Measurements from ENCODE around the gene GIPC3.

The GIPC3 gene, protein sequence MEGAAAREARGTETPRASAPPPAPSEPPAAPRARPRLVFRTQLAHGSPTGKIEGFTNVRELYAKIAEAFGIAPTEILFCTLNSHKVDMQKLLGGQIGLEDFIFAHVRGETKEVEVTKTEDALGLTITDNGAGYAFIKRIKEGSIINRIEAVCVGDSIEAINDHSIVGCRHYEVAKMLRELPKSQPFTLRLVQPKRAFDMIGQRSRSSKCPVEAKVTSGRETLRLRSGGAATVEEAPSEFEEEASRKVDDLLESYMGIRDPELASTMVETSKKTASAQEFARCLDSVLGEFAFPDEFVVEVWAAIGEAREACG

DNA sequence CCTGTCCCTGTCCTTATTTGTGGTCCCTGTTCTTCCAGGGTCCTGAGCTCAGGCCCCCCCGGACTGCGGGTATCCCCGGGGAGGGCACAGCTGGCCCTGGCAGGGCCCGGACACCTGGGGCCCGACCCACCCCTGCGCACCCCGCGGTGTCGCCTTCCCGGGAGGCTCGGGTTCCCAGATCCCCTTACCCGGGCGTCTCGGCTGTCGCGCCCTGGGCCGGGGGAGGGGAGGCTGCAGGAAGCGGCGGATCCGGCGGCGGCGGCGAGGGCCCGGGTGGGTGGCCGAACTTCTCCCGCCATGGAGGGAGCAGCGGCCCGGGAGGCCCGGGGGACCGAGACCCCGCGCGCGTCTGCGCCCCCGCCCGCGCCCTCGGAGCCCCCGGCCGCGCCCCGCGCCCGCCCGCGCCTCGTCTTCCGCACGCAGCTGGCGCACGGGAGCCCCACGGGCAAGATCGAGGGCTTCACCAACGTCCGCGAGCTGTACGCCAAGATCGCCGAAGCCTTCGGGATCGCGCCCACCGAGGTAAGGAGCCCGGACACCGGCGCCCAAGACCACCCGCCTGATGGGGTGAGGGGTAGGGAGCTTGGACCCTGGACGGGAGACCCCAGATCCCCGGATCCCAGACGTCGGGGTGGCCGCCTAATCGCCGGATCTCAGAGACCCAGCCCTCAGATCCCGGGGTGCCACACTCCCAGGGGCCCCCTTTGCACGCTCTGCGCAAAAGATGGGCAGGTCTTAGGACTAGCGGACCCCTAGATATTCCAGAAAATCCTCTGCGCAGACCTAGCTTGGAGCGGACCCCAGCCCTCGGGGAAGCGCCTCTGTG, at the start of gene GIPC3:
Gene GIPC3 (plus strand): TSS at position 178 of the 826 bp plus-strand sequence. CDS start 120 bp downstream, at position 298.
- H3K27ac ChIP-seq: no peak within 1 kb of the TSS
- TF ChIP-seq, protein P1, sequence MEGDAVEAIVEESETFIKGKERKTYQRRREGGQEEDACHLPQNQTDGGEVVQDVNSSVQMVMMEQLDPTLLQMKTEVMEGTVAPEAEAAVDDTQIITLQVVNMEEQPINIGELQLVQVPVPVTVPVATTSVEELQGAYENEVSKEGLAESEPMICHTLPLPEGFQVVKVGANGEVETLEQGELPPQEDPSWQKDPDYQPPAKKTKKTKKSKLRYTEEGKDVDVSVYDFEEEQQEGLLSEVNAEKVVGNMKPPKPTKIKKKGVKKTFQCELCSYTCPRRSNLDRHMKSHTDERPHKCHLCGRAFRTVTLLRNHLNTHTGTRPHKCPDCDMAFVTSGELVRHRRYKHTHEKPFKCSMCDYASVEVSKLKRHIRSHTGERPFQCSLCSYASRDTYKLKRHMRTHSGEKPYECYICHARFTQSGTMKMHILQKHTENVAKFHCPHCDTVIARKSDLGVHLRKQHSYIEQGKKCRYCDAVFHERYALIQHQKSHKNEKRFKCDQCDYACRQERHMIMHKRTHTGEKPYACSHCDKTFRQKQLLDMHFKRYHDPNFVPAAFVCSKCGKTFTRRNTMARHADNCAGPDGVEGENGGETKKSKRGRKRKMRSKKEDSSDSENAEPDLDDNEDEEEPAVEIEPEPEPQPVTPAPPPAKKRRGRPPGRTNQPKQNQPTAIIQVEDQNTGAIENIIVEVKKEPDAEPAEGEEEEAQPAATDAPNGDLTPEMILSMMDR (conservative IDR thresholded peaks at IDR 0.05): no peak

DNA sequence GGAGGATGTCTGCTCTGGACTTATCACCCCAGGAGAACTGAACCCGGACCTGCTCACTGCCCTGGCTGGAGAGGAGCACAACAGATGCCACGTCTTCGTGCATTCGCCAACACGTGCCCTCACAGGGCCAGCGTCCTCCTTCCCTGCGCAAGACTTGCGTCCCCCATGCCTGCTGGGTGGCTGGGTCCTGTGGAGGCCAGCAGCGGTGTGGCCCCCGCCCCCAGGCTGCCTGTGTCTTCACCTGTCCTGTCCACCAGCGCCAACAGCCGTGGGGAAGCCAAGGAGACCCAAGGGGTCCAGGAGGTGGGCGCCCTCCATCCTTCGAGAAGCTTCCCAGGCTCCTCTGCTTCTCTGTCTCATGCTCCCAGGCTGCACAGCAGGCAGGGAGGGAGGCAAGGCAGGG, 49.7 kb upstream of the GIPC3 start:
- TF ChIP-seq, protein P1 (conservative IDR thresholded peaks at IDR 0.05): no peak
- H3K27ac ChIP-seq: no peak overlapping the region

DNA sequence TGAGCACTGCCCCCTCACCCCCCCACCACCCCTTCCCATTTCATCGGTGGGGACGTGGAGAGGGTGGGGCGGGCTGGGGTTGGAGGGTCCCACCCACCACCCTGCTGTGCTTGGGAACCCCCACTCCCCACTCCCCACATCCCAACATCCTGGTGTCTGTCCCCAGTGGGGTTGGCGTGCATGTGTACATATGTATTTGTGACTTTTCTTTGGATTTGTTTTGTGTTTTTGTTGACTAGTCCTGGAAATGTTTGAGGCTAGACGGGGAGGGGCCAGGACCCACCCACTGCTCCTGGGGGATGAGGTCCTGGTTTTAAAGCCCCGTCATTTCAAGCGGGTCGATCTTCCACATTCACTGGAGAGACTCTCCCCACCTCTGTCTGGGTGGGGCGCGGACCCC, 49.3 kb upstream of the GIPC3 start:
- H3K27ac ChIP-seq: no peak overlapping the region
- TF ChIP-seq, protein P1 (conservative IDR thresholded peaks at IDR 0.05): no peak

DNA sequence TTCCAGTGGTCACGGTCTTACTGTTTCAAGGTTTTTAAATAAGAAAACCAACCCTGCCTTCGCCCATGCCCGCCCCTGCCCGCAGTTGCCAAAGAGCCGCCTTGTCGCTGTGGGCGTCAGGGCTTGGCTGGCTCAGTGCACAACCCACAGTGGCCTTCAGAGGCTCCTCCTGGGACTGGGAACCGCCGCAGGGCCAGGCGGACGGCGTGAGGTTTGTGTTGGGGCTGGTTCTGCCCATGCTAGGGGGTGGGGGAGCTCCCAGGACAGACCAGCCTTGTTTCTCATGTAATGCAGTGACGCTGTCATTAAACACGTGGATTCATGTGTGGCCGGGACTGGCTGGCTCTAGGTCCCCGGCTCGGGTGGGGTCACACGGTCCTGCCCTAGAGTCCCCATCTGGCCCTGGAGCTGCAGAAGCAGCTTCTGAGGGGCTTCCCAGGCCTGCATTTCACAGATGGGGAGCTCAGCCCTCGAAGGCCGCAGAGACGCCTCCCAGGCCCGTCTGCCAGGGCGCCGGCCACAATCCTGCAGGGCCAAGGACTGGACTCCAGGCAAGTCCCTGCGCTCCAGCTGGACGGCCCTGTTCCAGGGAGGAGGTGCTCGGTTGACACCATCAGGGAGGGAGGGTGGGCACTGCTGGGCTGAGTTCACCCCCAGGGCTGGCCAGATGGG, 48.7 kb upstream of the GIPC3 start:
- TF ChIP-seq, protein P1 (conservative IDR thresholded peaks at IDR 0.05): no peak

DNA sequence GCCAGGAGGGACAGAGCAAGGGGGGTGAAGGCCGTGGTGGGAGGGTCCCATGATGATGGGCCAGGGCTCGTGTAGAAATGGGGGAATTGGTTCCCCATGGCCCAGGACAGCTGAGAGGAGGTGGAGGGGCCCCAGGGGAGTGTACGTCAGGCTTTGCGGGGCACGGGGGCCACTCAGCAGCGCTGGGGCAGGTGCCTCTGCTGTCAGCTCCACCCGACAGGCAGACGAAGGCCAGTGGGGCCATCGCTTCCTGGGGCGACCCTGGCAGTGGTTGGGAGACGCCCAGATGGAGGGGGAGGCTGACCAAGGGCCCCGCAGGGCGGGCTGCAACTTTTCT, 48.2 kb upstream of the GIPC3 start:
- TF ChIP-seq, protein P1 (conservative IDR thresholded peaks at IDR 0.05): no peak
- no peak overlapping the region for H3K27ac ChIP-seq

More for the DNA sequence above, 48.7 kb upstream of the GIPC3 start:
- H3K27ac ChIP-seq: no peak overlapping the region

DNA sequence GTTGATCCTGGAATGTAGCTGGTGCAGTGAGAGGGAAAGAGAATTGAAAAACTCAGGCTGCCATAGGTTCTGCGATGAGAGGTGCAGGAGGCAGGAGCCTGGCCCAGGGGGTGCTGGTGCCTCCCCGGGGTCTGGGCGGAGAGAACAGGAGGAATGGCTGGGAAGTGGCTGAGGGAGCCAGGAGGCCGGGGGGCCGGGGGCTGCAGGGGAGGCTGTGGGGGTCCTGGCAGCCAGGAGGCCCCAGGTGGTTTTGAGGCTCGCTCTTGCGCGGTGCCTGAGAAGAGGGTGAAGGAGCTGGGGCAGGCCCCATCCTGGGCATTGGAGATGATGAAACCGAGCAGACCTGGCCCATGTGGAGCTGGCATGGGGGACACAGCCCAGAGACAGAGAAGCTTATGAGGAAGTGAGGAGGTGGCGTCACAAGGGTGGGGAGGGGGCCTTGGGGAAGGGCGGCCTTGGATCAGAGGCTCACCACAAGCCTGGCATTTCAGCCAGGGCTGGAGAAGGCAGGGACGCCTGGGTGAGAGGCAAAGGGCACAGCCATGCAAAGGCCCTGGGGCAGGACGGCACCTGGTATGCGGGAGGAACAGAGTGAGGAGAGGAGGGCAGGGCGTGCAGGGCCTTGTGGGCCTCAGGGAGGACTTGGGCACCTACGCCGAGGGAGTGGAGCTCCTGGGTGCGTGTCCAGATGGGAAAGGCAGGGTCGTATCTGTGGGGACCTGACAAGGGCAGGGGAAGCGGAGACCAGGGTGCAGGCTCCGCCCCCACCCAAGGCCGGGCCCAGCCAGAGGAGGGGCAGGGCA, 47.6 kb upstream of the GIPC3 start:
- TF ChIP-seq, protein P1 (conservative IDR thresholded peaks at IDR 0.05): no peak
- H3K27ac ChIP-seq: no peak overlapping the region
